HG03280 (cell line): ENCODE measurements around the gene PRPF6.
"Not testable (repeated sequence)": the region's sequence is repeated elsewhere in the genome, so short reads cannot be mapped to it uniquely, and the experiment has no call there.

Source experiments
- ATAC-seq: cut with Tn5 transposase; IDR thresholded peaks from one replicate; pipeline ENCODE4 v1.9.1; 2021; ENCODE audit warnings: mild to moderate bottlenecking, moderate library complexity; ENCODE audit not compliant: unreplicated experiment

Gene PRPF6

GRCh38 chr20:63972312-63973159 is 8.4 kb upstream of the PRPF6 start:
- no peak for ATAC-seq

GRCh38 chr20:63973160-63973479 is 7.8 kb upstream of the PRPF6 start:
- no peak for ATAC-seq

DNA sequence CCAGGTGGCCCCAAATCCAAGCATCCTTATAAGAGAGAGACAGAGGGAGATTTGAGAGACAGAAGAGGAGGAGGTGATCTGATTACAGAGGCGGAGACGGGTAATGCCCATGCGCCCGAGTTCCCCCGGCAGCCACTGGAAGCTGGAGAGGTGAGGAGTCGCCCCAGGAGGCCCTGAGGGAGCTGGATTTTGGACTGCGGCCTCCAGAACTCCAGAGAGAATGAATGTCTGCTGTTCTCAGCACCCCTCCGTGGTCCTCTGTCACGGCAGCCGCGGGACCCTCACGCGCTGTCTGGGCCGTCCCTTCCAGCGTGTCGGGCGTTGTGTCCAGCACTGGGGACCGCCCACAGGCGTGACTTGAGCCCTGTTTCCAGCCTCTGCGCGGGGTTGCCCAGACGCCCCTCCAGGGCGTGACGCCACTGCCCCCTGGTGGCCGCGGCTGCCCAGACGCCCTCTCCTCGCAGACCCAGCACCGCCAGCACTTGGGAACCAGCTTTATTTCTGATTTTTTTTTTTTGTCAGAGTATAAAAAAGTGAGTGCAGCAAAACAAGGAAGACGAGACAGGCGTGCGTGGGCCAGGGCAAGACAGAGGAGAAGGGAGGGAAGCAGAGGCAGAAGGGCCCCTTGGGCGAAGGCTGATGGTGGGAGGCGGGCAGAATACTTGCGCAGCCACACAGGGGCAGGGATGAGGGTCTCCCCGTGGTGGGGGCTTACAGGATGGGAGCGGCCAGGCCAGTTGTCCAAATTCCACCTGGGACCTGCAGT is 7.1 kb upstream of the PRPF6 start:
- ATAC-seq, result no peak

DNA sequence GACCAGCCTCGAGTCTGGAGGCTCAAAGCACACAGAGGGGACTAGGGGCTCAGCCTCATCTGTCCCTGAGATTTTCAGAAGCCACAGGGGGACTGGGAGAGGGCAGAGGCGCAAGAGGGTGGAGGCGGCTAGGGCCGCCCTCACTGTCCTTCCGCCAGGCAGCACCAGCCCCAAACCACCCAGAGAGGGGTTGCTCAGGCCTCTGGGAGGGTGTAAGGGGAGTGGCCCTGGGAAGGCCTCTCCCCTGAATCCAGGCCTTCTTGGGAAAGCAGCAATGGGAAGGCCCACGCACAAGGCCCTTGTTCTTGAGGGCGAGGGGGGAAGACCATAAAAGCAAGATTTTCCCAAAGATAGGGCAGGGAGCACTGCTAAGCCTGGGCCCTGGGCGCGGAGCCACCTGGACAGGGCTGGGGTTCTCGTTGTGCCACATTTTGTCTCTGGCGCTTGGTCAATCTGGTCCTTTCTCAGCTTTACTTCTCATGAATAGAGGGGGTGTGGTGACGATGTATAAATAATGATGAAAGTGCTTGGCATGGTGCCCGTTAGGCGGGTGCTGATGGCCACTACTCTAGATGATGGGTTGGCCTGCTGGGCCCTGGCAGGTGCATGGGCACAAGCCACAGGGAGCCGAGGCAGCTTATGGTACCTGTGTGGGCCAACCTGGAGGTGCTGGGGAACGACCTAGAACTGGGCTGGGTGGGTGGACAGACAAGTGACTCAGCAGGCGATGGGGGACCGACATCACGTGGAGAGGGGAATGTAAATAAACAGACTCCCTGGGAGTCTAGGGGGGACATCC is 6.3 kb upstream of the PRPF6 start:
- ATAC-seq, result no peak

GRCh38 chr20:63976511-63976910 is 4.4 kb upstream of the PRPF6 start:
- ATAC-seq, result not testable (repeated sequence)

DNA sequence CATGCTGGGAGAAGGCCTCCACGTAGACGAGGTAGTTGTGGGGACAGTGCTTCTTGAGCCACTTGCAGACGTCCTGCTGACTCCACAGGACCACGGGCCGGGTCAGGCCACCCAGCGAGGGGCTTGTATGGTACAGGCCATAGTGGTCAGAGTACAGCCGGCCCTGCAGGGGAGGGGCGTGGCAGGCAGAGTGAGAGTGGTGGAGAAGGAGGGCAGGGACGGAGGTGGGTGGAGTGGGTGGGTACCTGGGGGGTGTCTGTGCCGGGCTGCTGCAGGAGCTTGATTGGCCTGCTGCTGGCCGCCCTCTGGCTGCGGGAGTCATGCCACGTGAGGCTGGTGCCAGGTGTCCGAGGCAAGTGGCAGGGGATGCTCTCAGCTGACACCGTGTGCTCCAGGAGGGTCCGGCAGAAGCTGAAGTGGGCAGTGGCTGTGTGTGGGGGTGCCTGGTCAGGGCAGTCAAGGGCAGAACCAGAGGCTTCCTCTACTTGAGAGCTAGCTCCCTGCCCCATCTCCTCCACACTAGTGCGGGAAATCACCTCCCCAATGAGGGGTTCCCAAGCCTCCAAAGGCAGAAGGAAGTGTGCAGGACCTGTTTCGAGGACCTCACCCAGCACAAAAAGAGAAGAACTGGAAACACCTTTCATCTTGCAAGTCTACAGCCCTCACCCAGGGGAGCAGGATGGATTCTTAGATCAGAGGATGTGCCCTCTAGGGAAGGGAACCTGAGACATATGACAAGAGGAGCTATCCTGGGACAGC is 3.8 kb upstream of the PRPF6 start:
- no peak for ATAC-seq

- no peak for ATAC-seq
These were observed 3.1 kb upstream of the PRPF6 start for GRCh38 chr20:63977739-63978276.

DNA sequence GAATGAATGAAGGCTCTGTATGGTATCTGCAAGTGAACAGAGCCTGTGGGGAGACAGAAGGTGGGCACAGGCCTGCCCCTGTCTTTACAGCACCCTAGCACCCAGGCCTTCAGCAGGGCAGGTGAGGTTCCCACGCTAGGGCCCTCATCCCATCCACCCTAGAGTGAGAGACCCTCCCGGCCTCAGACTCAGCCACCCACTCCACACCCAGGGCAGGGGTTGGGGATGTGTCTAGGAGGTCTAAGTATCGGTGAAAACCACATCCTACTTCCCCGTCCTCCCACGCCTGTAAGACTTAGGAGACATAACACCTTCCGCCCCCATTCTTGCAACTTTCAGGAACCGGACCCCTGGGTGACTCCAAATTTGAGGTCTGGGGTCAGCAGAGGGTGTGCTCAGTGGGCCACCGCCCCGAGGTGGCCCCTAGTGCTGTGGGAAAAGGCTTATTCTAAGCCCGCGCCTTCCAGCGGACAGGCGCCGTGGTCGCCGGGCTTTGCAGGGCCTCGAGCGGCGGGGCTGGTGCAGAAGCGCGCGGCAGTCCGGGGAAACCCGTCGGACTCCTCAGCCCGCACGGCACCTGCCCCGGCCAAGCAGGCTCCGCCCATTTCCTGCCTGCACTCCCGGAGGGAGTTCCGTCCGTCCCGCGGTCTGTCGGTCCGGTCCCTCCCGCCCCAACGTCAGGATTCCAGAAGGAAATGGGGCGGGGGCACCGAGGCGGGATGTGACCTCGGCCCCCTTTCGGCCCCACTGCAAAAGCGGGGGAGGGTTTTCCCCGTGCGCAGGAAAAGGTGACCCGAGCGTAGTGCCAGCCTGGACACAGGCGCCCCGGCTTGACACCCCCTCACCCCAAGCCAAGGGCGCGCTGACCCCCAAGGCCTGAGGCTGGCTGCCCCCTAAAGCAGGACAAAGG is 2.4 kb upstream of the PRPF6 start:
- peak; percentile 33 for ATAC-seq

- no peak for ATAC-seq
These were observed 1.7 kb upstream of the PRPF6 start for GRCh38 chr20:63979229-63979556.

DNA sequence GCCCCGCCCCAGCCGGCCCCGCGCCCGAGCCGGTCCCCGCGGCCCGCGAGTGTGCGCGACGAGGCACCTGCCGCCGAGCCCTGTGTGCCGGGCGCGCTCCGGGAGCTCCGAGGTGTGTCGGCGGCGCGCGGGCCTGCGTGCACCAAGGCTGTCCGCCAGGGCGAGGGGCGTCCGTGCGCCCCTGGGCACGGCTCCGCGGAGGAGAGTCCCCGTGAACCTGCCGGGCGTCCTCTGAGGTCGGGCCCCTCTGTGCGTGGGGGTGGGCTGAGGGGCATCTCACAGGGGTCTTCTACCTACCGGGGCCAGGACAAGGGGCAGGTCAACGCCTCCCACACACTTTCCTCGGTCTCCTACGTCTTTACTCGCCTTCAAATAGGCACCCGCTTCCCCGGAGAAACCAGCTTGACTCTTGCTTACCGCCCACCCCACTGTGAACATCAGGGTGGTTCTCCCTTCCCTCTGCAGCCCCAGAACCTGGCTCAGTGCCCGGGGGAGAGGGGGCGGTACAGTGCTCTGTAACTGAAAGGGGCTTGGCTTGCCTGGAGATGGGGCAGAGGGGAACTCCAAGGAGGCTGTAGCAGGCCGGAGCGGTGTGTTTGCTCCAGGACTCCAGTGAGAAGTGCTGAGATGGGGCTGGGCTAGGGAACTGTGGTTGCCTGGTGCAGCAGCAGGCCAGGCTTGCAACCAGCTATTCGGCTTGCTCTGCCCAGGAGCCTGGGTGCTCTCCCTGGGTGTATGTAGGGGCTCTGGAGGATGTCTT is 1.2 kb upstream of the PRPF6 start, which contains the start of gene SAMD10:
TSS of gene SAMD10 (minus strand) at position 86 of the 760 bp plus-strand sequence. CDS start 175 bp downstream, outside the sequence.
- peak; percentile 25 for ATAC-seq

GRCh38 chr20:63980317-63980805 is 571 bp upstream of the PRPF6 start:
- ATAC-seq, result peak; percentile 5

GRCh38 chr20:63982937-63983336 is 2.0 kb downstream of the PRPF6 start:
- ATAC-seq, result no peak

DNA sequence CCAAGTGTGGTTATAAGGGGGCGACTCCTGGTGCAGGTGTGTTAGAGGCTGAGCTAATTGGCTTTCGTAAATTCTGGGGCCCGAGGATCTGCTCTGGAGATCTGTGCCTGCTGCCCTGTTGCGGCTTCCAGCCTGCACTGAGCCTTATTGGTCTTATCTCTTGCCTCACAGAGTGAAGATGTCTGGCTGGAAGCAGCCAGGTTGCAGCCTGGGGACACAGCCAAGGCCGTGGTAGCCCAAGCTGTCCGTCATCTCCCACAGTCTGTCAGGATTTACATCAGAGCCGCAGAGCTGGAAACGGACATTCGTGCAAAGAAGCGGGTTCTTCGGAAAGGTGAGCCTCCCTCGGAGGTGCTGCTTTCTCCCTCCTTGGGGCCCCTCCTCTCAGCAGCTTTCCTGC is 20.0 kb downstream of the PRPF6 start:
- no peak for ATAC-seq

DNA sequence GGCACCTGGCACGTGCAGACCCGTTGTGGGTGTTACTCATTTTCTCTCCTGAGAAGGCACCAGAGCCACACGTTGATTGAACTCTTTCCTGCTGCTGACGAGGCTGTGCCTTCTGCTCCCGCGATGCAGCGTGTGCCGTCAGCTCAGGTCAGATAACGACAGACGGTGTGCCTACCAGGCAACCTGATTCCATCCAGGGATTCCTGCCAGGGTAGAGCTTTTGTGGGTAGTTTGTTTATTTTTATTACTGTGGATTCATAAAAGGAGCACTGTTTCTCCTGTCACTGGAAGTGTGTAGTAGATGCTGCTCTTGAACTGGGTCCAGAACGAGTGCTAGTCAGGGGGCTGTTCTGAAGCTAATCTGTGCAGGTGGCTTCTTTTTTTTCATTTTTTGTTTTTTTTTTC is 20.7 kb downstream of the PRPF6 start:
- no peak for ATAC-seq

DNA sequence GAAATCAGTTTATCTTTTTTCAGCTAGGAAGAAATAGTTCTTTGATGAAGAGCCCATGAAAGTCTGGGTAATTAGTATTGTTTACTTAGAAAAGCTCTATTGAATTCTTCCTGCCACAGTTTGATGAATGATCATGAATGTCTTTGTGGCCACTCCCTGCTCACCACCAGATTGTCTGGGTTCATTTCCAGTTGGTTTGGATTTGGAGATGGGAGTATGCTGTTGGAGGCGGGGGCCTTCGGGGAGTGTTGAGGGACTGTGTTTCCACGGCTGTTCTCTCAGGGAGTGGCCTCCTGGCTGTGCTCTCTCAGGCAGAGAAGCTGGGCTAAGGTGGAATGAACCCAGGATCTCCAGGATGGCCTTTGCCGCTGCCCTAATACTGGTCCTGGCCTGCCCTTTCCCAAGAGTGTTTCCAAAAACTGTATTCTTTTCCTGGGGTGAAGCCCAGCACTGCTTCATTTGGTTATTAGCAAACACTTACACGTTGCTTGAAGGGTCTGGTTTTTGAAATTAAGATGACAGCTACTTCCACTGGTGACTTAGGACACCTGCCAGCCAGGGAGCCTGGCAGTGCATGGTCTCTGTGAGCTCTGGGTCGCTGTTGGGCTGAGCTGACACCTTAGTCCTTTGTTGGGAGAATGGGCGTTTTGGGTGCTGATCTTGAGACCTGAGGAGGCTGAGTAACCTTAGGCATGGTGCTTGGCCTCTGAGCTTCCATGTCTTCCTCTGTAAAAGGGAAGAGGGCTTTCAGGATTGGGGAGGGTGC is 23.2 kb downstream of the PRPF6 start:
- ATAC-seq, result no peak

DNA sequence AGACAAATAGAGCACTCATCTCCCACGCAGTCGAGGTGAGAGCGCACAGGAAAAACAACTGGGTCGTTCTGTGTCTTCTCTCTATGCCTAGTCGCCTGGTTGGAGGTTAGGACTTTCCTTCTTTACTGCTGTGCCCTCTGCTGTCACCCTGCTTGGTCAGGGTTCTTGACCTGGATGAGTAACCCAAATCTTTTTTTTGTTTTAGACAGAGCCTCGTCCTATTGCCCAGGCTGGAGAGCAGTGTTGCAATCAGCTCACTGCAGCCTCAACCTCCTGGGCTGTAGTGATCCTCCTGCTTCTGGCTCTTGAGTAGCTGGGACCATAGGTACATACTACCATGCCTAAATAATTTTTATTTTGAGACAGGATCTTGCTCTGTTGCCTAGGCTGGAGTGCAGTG is 24.5 kb downstream of the PRPF6 start:
- no peak for ATAC-seq

GRCh38 chr20:64006490-64006889 is 25.6 kb downstream of the PRPF6 start:
- no peak for ATAC-seq

DNA sequence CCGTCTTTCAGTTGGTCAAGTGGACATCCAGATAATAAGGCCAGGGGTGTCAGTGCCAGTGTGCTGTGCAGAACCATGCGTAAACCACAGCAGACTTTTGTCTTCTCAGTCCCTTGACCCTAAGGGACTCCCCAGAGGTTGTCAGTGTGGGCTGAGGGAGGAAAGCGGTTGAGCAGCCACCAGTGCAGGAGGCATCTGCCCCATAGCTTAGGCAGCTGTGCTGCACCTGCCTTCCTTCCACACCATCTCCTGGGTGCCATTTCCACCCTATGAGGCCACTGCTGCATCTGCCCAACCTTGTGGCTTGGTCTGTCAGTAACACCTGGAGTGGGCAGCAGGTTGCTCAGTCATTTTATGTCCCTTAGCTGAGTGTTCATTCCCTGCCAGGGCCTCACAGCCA is 26.0 kb downstream of the PRPF6 start:
- no peak for ATAC-seq
